NCI-H226 (cell line): ENCODE results near the gene SFXN5.

ENCODE experiments used
- DNase-seq: peaks from one replicate; pipeline ENCODE4 v3.0.0-alpha.2; 2015

Gene SFXN5

GRCh38 chr2:72953528-72953927, 118.0 kb downstream of the SFXN5 start:
- no peak for DNase-seq

GRCh38 chr2:72952961-72953360, 118.6 kb downstream of the SFXN5 start:
- DNase-seq: no peak

- no peak for DNase-seq
These were observed 119.2 kb downstream of the SFXN5 start for GRCh38 chr2:72952110-72952823.

GRCh38 chr2:72951303-72952095, 120.0 kb downstream of the SFXN5 start:
- no peak for DNase-seq

- no peak for DNase-seq
These were observed 120.8 kb downstream of the SFXN5 start for GRCh38 chr2:72950558-72951255.

GRCh38 chr2:72949642-72950041, 121.9 kb downstream of the SFXN5 start:
- no peak for DNase-seq

- DNase-seq: no peak
These were observed 122.5 kb downstream of the SFXN5 start for GRCh38 chr2:72949045-72949444.

- no peak for DNase-seq
These were observed 123.3 kb downstream of the SFXN5 start for GRCh38 chr2:72947952-72948830.

- DNase-seq: no peak
These were observed 125.0 kb downstream of the SFXN5 start for GRCh38 chr2:72946466-72946865.

GRCh38 chr2:72945450-72946019, 126.0 kb downstream of the SFXN5 start:
- no peak for DNase-seq

GRCh38 chr2:72944804-72945449, 126.6 kb downstream of the SFXN5 start:
- DNase-seq: no peak

- no peak for DNase-seq
These were observed 127.7 kb downstream of the SFXN5 start for GRCh38 chr2:72943540-72944395.

GRCh38 chr2:72942881-72943418, 128.6 kb downstream of the SFXN5 start:
- DNase-seq: no peak

GRCh38 chr2:72942293-72942692, 129.2 kb downstream of the SFXN5 start:
- no peak for DNase-seq

- no peak for DNase-seq
These were observed 130.7 kb downstream of the SFXN5 start for GRCh38 chr2:72940786-72941185.

- DNase-seq: no peak
These were observed 131.2 kb downstream of the SFXN5 start for GRCh38 chr2:72940361-72940760.

GRCh38 chr2:72938455-72938854, 133.1 kb downstream of the SFXN5 start:
- DNase-seq: no peak

- DNase-seq: no peak
These were observed 134.2 kb downstream of the SFXN5 start for GRCh38 chr2:72937356-72937669.

GRCh38 chr2:72936660-72937355, 134.7 kb downstream of the SFXN5 start:
- no peak for DNase-seq

- DNase-seq: no peak
These were observed 135.9 kb downstream of the SFXN5 start for GRCh38 chr2:72935611-72935957.
